ENCODE data around the gene ADNP2.

DNA sequence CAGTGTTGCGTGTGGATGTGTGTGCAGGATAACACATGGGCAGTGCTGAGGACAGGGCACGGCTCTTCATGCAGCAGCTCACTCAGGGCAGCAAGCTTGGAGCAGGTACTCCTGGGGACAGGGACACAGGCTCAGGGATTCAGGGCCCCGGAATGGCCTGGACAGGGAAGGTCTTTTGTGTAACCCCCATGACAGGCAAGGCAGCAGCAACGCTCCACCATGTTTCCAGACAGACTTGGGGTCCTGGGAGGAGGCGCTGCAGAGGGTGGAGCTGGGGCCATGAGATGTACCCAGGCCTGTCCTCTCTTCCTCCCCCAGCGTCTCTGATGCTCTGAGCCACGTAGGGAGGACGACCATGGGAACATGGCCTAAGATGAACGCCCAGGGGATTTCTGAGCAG, 58.3 kb downstream of the ADNP2 start:
- TF ChIP-seq, protein P1, sequence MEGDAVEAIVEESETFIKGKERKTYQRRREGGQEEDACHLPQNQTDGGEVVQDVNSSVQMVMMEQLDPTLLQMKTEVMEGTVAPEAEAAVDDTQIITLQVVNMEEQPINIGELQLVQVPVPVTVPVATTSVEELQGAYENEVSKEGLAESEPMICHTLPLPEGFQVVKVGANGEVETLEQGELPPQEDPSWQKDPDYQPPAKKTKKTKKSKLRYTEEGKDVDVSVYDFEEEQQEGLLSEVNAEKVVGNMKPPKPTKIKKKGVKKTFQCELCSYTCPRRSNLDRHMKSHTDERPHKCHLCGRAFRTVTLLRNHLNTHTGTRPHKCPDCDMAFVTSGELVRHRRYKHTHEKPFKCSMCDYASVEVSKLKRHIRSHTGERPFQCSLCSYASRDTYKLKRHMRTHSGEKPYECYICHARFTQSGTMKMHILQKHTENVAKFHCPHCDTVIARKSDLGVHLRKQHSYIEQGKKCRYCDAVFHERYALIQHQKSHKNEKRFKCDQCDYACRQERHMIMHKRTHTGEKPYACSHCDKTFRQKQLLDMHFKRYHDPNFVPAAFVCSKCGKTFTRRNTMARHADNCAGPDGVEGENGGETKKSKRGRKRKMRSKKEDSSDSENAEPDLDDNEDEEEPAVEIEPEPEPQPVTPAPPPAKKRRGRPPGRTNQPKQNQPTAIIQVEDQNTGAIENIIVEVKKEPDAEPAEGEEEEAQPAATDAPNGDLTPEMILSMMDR (IDR thresholded peaks at IDR 0.05; ENCODE audit: low read depth, low read length): no peak
- no peak for TF ChIP-seq EZH2phosphoT487 (IDR thresholded peaks at IDR 0.05; ENCODE audit: low read depth)
